Stimulated activated CD8-positive, alpha-beta memory T cell treated with anti-CD3 and anti-CD28 coated beads, Interleukin-7, amount 100 ng/mL, for 24 hours (primary cell): ENCODE measurements around the gene ABL2.
"Not testable (repeated sequence)": the region's sequence is repeated elsewhere in the genome, so short reads cannot be mapped to it uniquely, and the experiment has no call there.

Experiments
- DNase-seq: peaks from one replicate; pipeline ENCODE4 v3.0.0-alpha.2; 2020; ENCODE audit warnings: low read depth

The ABL2 gene

GRCh38 chr1:179169616-179170467 is 59.6 kb downstream of the ABL2 start:
- no peak for DNase-seq

GRCh38 chr1:179168536-179168935 is 60.9 kb downstream of the ABL2 start:
- DNase-seq: no peak

DNA sequence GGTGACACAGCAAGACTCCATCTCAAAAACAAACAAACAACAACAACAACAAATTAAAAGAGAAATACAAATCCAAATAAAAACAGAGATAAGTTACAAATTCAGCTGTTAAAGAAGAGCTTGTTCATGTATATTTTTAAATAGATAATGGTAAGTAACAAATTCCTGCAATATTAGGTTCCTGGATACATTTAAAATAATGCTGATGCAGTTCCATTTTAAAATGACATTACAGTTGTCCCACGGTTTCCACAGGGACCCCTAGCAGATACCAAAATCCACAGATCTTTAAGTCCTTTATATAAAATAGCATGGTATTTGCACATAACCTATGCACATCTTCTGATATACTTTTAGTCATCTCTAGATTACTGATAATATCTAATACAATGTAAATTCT is 61.5 kb downstream of the ABL2 start:
- no peak for DNase-seq

GRCh38 chr1:179167418-179167777 is 62.1 kb downstream of the ABL2 start:
- no peak for DNase-seq

- no peak for DNase-seq
These were observed 62.6 kb downstream of the ABL2 start for GRCh38 chr1:179166663-179167417.

DNA sequence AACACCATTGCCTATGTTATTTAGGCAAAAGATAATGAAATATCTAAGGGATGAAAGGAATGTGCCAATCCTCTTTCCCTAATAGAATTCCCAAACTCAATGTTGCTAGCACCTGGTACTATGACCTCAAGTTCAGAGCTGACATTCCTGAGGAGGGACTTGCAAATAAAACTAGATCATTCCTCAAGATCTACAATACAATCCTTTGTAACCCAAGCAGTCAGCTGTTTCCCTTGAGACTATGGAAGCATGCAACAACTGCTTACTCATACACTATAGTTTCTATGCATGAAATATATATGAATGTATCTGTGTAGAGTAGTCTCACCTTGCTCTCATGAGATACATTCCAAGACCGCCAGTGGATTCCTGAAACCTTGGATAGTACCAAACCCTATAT is 65.0 kb downstream of the ABL2 start:
- no peak for DNase-seq

GRCh38 chr1:179156708-179157107 is 72.8 kb downstream of the ABL2 start:
- DNase-seq: no peak

- no peak for DNase-seq
These were observed 73.5 kb downstream of the ABL2 start for GRCh38 chr1:179156026-179156425.

DNA sequence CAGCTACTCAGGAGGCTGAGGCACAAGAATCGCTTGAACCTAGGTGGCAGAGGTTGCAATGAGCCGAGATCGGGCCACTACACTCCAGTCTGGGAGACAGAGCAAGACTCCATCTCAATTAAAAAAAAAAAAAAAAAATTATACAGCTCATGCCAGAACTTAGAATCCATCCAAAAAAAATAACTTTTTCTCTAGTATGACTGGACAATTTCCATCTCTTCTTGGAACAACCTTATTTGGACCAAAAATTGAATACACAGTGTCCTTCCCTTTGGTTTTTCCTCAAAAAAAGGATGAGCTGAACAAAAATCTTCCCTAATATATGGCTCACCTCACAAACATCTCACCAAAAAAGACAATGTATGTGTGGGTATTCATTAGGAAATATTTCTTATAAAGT is 73.9 kb downstream of the ABL2 start:
- no peak for DNase-seq

GRCh38 chr1:179154437-179154836 is 75.0 kb downstream of the ABL2 start:
- DNase-seq: no peak

DNA sequence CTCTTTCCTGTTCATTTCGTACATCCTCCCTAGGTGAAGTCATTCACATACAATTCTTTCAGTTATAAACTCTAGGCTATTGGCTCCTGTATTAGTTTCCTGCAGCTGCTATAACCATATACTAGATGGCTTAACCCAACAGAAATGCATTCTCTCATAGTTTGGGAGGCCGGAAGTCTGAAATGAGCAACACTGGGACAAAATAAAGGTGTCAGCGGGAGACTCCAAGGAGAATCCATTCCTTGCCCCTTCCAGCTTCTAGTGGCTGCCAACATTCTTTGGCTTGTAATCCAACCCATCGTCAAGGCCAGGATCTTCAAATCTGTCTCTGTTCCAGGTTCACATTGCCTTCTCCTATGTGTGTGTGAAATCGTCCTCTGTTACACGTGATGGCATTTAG is 76.3 kb downstream of the ABL2 start:
- DNase-seq: no peak

- DNase-seq: no peak
These were observed 77.4 kb downstream of the ABL2 start for GRCh38 chr1:179151908-179152682.

- no peak for DNase-seq
These were observed 82.6 kb downstream of the ABL2 start for GRCh38 chr1:179146911-179147310.

DNA sequence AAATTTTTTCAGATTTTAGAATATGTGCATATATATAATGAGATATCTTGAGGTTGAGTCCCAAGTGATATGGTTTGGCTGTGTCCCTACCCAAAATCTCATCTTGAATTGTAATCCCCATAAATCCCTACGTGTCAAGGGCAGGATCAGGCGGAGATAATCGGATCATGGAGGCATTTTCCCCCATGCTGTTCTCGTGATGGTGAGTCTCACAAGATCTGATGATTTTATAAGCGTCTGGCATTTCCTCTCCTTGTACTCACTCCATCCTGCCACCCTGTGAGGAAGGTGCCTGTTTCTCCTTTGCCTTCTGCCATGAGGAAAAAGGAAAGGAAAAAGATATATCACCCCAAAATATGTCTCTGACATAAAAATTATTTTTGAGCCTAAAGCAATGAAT is 83.0 kb downstream of the ABL2 start:
- no peak for DNase-seq

GRCh38 chr1:179145521-179145920 is 84.0 kb downstream of the ABL2 start:
- no peak for DNase-seq

GRCh38 chr1:179144626-179145025 is 84.9 kb downstream of the ABL2 start:
- DNase-seq: no peak

GRCh38 chr1:179143322-179143721 is 86.2 kb downstream of the ABL2 start:
- no peak for DNase-seq

- no peak for DNase-seq
These were observed 86.6 kb downstream of the ABL2 start for GRCh38 chr1:179142889-179143299.

- no peak for DNase-seq
These were observed 87.8 kb downstream of the ABL2 start for GRCh38 chr1:179141592-179142251.

DNA sequence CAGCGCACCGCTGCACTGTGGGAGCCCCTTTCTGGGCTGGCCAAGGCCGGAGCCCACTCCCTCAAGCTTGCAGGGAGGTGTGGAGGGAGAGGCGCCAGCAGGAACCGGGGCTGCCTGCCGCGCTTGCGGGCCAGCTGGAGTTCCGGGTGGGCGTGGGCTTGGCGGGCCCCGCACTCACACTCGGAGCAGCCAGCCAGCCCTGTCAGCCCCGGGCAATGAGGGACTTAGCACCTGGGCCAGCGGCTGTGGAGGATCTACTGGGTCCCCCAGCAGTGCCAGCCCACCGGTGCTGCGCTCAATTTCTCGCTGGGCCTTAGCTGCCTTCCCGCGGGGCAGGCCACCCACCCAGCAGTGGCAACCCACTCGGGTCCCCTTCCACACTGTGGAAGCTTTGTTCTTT is 90.7 kb downstream of the ABL2 start:
- DNase-seq: not testable (repeated sequence)

GRCh38 chr1:179137617-179138255 is 91.7 kb downstream of the ABL2 start:
- DNase-seq: no peak

- DNase-seq: not testable (repeated sequence)
These were observed 93.8 kb downstream of the ABL2 start for GRCh38 chr1:179135707-179136106.
